Heart right ventricle (tissue), 16 donors: ENCODE results near the gene RALGPS1. TPM values are rescaled to one million over a fixed set of nuclear protein-coding genes. Genes with fewer than 3 reads are reported as not detected.

Experiments
- ATAC-seq, 8 donors: fragments of 200-7000 bp; cut with Tn5 transposase; one replicate each; pipeline ENCODE4 v1.9.1; 2020; ENCODE audit warnings: mild to moderate bottlenecking in 8 of 8, moderate library complexity in 8 of 8, moderate number of reproducible peaks in 1 of 8
- DNase-seq, 2 donors: peaks; one replicate each; pipeline ENCODE4 v3.0.0-alpha.2; 2020
- H3K27ac ChIP-seq, 10 donors: fragments of 200-600 bp; sonication (generic) in 2 of 10; one replicate each; pipeline versions ENCODE4 v1.5.0 to v1.8.0; 2020 to 2022; ENCODE audit warnings: mild to moderate bottlenecking in 3 of 10
- H3K27me3 ChIP-seq, 7 donors: fragments of 200-600 bp; one replicate each; pipeline ENCODE4 v1.8.0; 2021 to 2022; ENCODE audit warnings: mild to moderate bottlenecking in 2 of 7
- H3K36me3 ChIP-seq, 9 donors: fragments of 200-600 bp; sonication (generic) in 1 of 9; one replicate each; pipeline versions ENCODE4 v1.5.0 to v1.8.0; 2020 to 2022; ENCODE audit warnings: mild to moderate bottlenecking in 2 of 9
- H3K4me1 ChIP-seq, 9 donors: fragments of 200-600 bp; sonication (generic) in 1 of 9; one replicate each; pipeline versions ENCODE4 v1.5.0 to v1.8.0; 2020 to 2022; ENCODE audit warnings: mild to moderate bottlenecking in 4 of 9
- H3K4me3 ChIP-seq, 10 donors: fragments of 200-600 bp; sonication (generic) in 2 of 10; one replicate each; pipeline versions ENCODE4 v1.5.0 to v1.8.0; 2020 to 2022; ENCODE audit warnings: mild to moderate bottlenecking in 7 of 10, moderate library complexity in 2 of 10
- H3K9me3 ChIP-seq, 11 donors: fragments of 200-600 bp in 10 of 11; sonication (generic) in 2 of 11; one replicate each; pipeline versions ENCODE4 v1.5.0 to v1.8.0; 2013 to 2022; ENCODE audit warnings: mild to moderate bottlenecking in 2 of 11, control low read depth in 1 of 11, moderate library complexity in 1 of 11
- CTCF ChIP-seq, 9 donors: fragments of 200-600 bp; sonication (generic) in 2 of 9; IDR thresholded peaks; one replicate each; pipeline versions ENCODE4 v1.5.0 to v1.8.0; 2021 to 2022; ENCODE audit warnings: antibody characterized with exemption in 9 of 9, mild to moderate bottlenecking in 5 of 9, moderate library complexity in 1 of 9
- WGBS, 2 donors: extraction: QIAGEN DNeasy Blood & Tissue Kit; methylation state at CpG; one replicate each; pipeline ENCODE4 v1.1.7; 2013; ENCODE audit warnings: inconsistent platforms in 1 of 2; 5-methylcytosine and 5-hydroxymethylcytosine counted together
- intact Hi-C, 10 donors: fragments of 100-400 bp; cut with DNase I; formaldehyde crosslinking; loops; one replicate each; pipeline versions ENCODE4 v1.11.1 to v1.14.2; 2022
- polyA plus RNA-seq, 2 donors: library from polyadenylated mRNA; stranded (reverse); fragments of 200-250 nt; gene quantifications; one replicate each; pipeline ENCODE4 v1.2.3, GENCODE V29; 2013
- total RNA-seq, 10 donors: library from RNA; stranded (reverse); fragmentation: NEBNext Ultra II Directional in 3 of 10; extraction: Animal tissue kit (Norgen Biotek cat#: 25700) in 3 of 10; gene quantifications; one replicate each; pipeline versions ENCODE4 v1.2.1 to v1.2.4, GENCODE V29; 2021 to 2023
- donor health status: Arrhythmogenic right ventricular cardiomyopathy.
- donor health status: ischemic (EF 13 %, LVEDD 7.1; RV severe dilation, severe dysfunction).
- donor health status: healthy with polysubstance abuse.
- donor health status: DM: no; HTN: yes; CAD: no.
- donor health status: DM: no; HTN: no; CAD: no.
- donor health status: ischemic (EF 25% LVEDD 6.9; RV normal size, moderate dysfunction).
- donor health status: ischemic (EF 25% LVEDD 5.7; RV mildly dilated, moderate dysfunction).
- donor health status: healthy.
- donor health status: DM: yes; HTN: yes; CAD: no.
- donor health status: Ischemic cardiomyopathy.
- donor health status: ischemic (EF 35%, LVEDD 5.7; RV mildly dilated, moderate dysfunction).
- donor health status: nonischemic (EF 11% LVEDD 7.7; RV severe dilation, severe dysfunction).
- donor health status: DM: yes; HTN: yes; CAD: no.
- donor health status: PGD.
- donor health status: ischemic (EF 29% LVEDD 5.4; RV normal size, mild dysfunction).
- donor health status: nonischemic (EF 23%, LVEDD 6.1; RV moderate dilation, normal function).

RALGPS1 gene
- total and polyA plus RNA-seq, 12 donors = 4.2 to 25.0 (median 16.8) TPM

GRCh38 chr9:126989847-126990842 is 75.6 kb downstream of the RALGPS1 start:
- TF ChIP-seq CTCF (IDR thresholded peaks at IDR 0.05) = no peak
- intact Hi-C loops = loop anchor here in 3 of 10 donors (5.0 to 10.0 kb wide), 3 partner anchors 32 to 105 kb away; no protein-coding TSS in a partner anchor
- peaks cover 3 to 47% (median 40%) of the 10 kb centered on the region in 9 donors for H3K4me1 ChIP-seq

GRCh38 chr9:126991183-126991582 is 76.6 kb downstream of the RALGPS1 start:
- Histone ChIP-seq H3K4me1 (peaks cover 1 to 36% (median 30%) of the 10 kb centered on the region in 9 donors), H3K27me3 (peaks cover 0 to 58% (median 0%) of the 10 kb centered on the region in 7 donors), H3K36me3 (no peaks in the 10 kb centered on the region), H3K4me3 (no peak overlapping the region), H3K9me3 (peaks cover 0 to 13% (median 7%) of the 10 kb centered on the region in 11 donors), H3K27ac (peak overlapping the region in 8 of 10 donors; percentile 37 to 81 (median 60))
- DNase-seq (peak in 1 of 2 donors; percentile 26), ATAC-seq (peak in 6 of 8 donors; percentile 65 to 84 (median 77))
- no peak for TF ChIP-seq CTCF (IDR thresholded peaks at IDR 0.05)
- 57 to 59% methylated on average over 2 of the region's 2 CpGs for WGBS, 2 donors
- intact Hi-C loops = no loop called here

More at GRCh38 chr9:126989847-126990842, 75.6 kb downstream of the RALGPS1 start:
- Histone ChIP-seq H3K27me3 (peaks cover 0 to 58% (median 0%) of the 10 kb centered on the region in 7 donors), H3K9me3 (peaks cover 0 to 13% (median 7%) of the 10 kb centered on the region in 11 donors), H3K27ac (peak overlapping the region in 9 of 10 donors; percentile 37 to 81 (median 61)), H3K36me3 (no peaks in the 10 kb centered on the region), H3K4me3 (no peak overlapping the region)
- 68 to 75% methylated on average over 19 of the region's 19 CpGs for WGBS, 2 donors
- peak; percentile 60 to 75 for DNase-seq
- ATAC-seq = peak; percentile 32 to 79 (median 66)

- TF ChIP-seq CTCF (IDR thresholded peaks at IDR 0.05) = no peak
- ATAC-seq (no peak), DNase-seq (no peak)
- intact Hi-C loops = no loop called here
- Histone ChIP-seq H3K27ac (no peak overlapping the region), H3K4me3 (no peak overlapping the region), H3K27me3 (peaks cover 0 to 52% (median 0%) of the 10 kb centered on the region in 7 donors), H3K4me1 (peaks cover 0 to 27% (median 17%) of the 10 kb centered on the region in 9 donors), H3K9me3 (peaks cover 0 to 13% (median 7%) of the 10 kb centered on the region in 11 donors), H3K36me3 (no peaks in the 10 kb centered on the region)
Observed at GRCh38 chr9:126992427-126992826, 77.8 kb downstream of the RALGPS1 start.

GRCh38 chr9:126999315-127000068 is 84.9 kb downstream of the RALGPS1 start:
- H3K4me1 ChIP-seq = no peaks in the 10 kb centered on the region
- TF ChIP-seq CTCF (IDR thresholded peaks at IDR 0.05) = no peak
- H3K27ac ChIP-seq = no peak overlapping the region
- intact Hi-C loops = no loop called here
- no peak for ATAC-seq
- 90 to 97% methylated on average over 2 of the region's 2 CpGs for WGBS, 2 donors
- H3K36me3 ChIP-seq = no peaks in the 10 kb centered on the region
- no peak overlapping the region for H3K4me3 ChIP-seq
- peaks cover 0 to 4% (median 0%) of the 10 kb centered on the region in 11 donors for H3K9me3 ChIP-seq
- DNase-seq = no peak
- H3K27me3 ChIP-seq = no peaks in the 10 kb centered on the region
